Neutrophil (primary cell): Measurements from ENCODE around the gene MARCHF9.

Experiments used
- H3K27ac ChIP-seq: fragments of 200-600 bp; sonication (generic); 2 replicates; pipeline ENCODE4 v1.5.1; 2016; ENCODE audit warnings: mild to moderate bottlenecking, moderate library complexity
- H3K27me3 ChIP-seq: fragments of 200-600 bp; sonication (generic); 2 replicates; pipeline ENCODE4 v1.6.0; 2016; ENCODE audit warnings: mild to moderate bottlenecking
- H3K36me3 ChIP-seq: fragments of 200-600 bp; sonication (generic); 2 replicates; pipeline ENCODE4 v1.5.1; 2017
- H3K4me1 ChIP-seq, 2 experiments: fragments of 200-600 bp in 1 of 2; sonication (generic) in 1 of 2; 1 replicate in 1 of 2; 2 replicates in 1 of 2; pipeline versions ENCODE4 v1.5.1 to v1.6.1; 2013 to 2016; ENCODE audit warnings: low read depth in 1 of 2, low read length in 1 of 2, mild to moderate bottlenecking in 1 of 2, moderate library complexity in 1 of 2; ENCODE audit not compliant: control insufficient read depth in 1 of 2, insufficient read depth in 1 of 2
- H3K4me3 ChIP-seq, 2 experiments: fragments of 200-600 bp in 1 of 2; sonication (generic) in 1 of 2; 1 replicate in 1 of 2; 2 replicates in 1 of 2; pipeline ENCODE4 v1.5.1; 2013 to 2016; ENCODE audit warnings: low read depth in 1 of 2, low read length in 1 of 2, mild to moderate bottlenecking in 1 of 2, moderate library complexity in 1 of 2
- H3K9me3 ChIP-seq: fragments of 200-600 bp; sonication (generic); 2 replicates; pipeline ENCODE4 v1.5.1; 2016
- TF ChIP-seq, protein P1 (sequence below): fragments of 200-600 bp; sonication (generic); IDR thresholded peaks from 2 replicates; pipeline ENCODE4 v1.5.1; 2016; ENCODE audit warnings: antibody characterized with exemption

MARCHF9 gene

DNA sequence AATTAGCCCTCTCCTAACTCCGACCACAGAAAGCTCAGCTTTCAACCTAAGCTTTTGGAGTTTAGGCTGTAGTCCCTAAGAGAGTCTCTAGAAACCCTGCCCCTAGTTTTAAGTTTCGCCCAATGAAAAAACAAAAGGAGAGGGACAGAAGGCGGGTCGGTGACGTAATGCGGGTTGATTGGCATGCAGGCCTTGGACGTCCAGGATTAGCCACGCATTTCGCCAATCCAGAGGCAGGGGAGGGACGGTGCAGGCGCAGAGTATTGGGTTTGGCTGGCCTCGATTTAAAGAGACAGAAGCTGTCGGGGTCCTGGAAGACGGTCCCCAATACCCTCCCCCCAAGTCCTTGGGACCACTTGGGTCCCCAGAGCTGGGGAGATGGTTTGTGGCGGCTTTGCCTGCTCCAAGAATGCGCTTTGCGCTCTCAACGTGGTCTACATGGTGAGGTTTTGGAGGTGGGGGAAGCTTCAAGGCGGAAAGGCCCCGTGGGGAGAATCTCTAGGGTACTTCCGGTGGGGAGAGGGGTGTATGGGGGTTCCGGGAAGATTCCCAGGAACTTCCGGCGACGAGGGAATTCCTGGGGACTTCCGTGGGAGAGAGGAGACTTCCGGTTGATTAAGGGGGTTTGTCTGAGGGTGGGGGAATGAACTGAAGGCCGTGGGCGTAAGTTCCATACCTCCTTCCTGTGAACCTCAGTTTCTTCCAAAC is 10.0 kb upstream of the MARCHF9 start, which contains the start of gene TSPAN31:
Gene TSPAN31, plus strand, starts transcription at position 263 of the 708 bp plus-strand sequence. Its CDS starts 116 bp downstream, at position 379.
- TF ChIP-seq, protein P1, sequence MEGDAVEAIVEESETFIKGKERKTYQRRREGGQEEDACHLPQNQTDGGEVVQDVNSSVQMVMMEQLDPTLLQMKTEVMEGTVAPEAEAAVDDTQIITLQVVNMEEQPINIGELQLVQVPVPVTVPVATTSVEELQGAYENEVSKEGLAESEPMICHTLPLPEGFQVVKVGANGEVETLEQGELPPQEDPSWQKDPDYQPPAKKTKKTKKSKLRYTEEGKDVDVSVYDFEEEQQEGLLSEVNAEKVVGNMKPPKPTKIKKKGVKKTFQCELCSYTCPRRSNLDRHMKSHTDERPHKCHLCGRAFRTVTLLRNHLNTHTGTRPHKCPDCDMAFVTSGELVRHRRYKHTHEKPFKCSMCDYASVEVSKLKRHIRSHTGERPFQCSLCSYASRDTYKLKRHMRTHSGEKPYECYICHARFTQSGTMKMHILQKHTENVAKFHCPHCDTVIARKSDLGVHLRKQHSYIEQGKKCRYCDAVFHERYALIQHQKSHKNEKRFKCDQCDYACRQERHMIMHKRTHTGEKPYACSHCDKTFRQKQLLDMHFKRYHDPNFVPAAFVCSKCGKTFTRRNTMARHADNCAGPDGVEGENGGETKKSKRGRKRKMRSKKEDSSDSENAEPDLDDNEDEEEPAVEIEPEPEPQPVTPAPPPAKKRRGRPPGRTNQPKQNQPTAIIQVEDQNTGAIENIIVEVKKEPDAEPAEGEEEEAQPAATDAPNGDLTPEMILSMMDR = no peak
- peaks cover 52 to 58% of the 10 kb centered on the region in 2 experiments for H3K4me1 ChIP-seq
- H3K27me3 ChIP-seq = no peaks in the 10 kb centered on the region
- peaks cover 3% of the 10 kb centered on the region for H3K36me3 ChIP-seq
- H3K27ac ChIP-seq = peak within 1 kb of the TSS; percentile 94
- peak within 1 kb of the TSS; percentile 59 to 69 for H3K4me3 ChIP-seq
- H3K9me3 ChIP-seq = no peaks in the 10 kb centered on the region

- Histone ChIP-seq H3K36me3 (no peaks in the 10 kb centered on the region), H3K4me1 (peaks cover 47 to 52% of the 10 kb centered on the region in 2 experiments), H3K27ac (peak overlapping the region; percentile 94), H3K27me3 (no peaks in the 10 kb centered on the region), H3K4me3 (peak overlapping the region; percentile 59 to 69), H3K9me3 (no peaks in the 10 kb centered on the region)
- TF ChIP-seq, protein P1 = no peak
Observed at GRCh38 chr12:57745485-57745881, 9.4 kb upstream of the MARCHF9 start.

DNA sequence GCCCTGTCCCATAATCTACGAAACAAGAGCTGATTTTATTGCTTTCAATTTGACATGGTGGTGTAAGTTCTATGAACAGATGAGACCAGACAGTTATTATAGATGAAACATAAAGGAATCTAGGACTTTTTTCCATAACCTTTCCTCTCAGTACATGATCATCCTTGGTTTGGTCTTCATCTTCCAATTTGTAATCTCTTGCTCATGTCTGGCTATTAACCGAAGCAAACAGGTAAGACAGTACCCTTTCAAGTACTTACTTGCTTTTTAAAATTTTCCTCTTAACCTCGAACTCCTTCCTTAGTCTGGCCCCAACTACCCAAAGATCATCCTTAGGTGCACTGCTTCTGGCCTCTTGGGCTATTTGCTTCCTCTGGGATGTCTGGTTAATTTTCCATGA is 8.9 kb upstream of the MARCHF9 start:
- TF ChIP-seq, protein P1 = no peak
- H3K9me3 ChIP-seq = no peaks in the 10 kb centered on the region
- no peaks in the 10 kb centered on the region for H3K36me3 ChIP-seq
- no peak overlapping the region for H3K27ac ChIP-seq
- H3K4me1 ChIP-seq = peaks cover 41 to 47% of the 10 kb centered on the region in 2 experiments
- no peaks in the 10 kb centered on the region for H3K27me3 ChIP-seq
- no peak overlapping the region for H3K4me3 ChIP-seq

DNA sequence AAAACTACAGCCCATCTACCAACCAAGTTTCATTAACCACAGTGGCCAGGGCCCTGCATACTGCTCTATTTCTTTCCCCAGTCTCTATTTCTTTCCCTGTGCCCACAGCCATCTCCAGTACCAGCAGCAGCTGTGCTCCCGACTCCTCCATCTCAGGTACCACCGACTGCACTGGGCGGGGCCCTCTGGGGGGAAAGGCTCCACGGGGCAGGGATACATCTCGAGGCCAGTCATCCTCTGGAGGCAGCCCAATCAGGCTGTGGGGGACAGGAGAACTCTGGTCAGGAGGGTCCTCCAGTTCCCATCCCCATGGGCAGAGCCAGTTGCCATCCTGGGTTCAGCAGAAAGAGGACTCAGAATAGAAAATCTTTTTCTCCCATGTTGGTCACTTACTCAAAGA is 5.8 kb upstream of the MARCHF9 start:
- H3K27me3 ChIP-seq = peaks cover 16% of the 10 kb centered on the region
- no peak overlapping the region for H3K27ac ChIP-seq
- H3K9me3 ChIP-seq = no peaks in the 10 kb centered on the region
- H3K4me3 ChIP-seq = no peak overlapping the region
- H3K36me3 ChIP-seq = no peaks in the 10 kb centered on the region
- TF ChIP-seq, protein P1 = no peak
- H3K4me1 ChIP-seq = peaks cover 31 to 32% of the 10 kb centered on the region in 2 experiments

DNA sequence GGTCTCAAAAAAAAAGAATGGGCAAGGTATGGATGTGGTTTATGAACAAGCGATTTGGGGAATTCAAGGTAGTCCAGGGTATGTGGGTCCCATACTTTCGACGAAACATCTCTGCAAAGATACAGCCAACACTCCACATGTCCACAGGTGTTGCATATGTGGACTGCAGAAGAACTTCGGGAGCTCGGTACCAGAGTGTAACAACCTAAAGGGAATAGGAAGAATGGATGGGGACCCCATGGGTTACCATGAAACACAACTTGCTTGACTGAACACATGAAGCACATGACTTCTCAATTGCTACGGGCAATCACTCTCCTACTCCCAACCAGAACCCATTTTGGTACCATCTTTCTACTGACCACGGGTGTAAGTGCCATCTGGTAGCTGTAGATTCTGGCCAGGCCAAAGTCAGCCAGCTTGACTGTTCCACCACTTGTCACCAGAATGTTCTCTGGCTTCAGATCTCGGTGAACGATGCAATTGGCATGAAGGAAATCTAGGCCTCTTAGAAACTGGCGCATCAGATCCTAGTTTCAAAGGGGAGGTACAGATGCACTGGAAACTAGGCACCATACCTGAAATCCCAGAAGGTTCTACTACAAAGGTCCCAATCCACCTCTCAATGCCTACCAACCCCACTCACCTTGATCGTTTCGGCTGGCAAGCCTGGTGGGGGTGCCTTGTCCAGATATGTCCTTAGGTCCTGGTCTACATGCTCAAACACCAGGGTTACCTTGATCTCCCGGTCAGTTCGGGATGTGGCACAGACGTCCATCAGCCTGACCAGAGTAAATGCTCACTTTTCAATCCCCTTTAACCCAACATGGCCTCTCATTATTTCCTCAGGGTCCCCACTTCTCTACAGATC is 4.1 kb upstream of the MARCHF9 start:
- TF ChIP-seq, protein P1 = no peak
- H3K27me3 ChIP-seq = peaks cover 34% of the 10 kb centered on the region
- H3K27ac ChIP-seq = no peak overlapping the region
- peaks cover 24 to 31% of the 10 kb centered on the region in 2 experiments for H3K4me1 ChIP-seq
- H3K4me3 ChIP-seq = no peak overlapping the region
- H3K36me3 ChIP-seq = no peaks in the 10 kb centered on the region
- H3K9me3 ChIP-seq = no peaks in the 10 kb centered on the region
